ENCODE results near the gene BACH2. TPM values are rescaled to one million over a fixed set of nuclear protein-coding genes. Genes with fewer than 3 reads are reported as not detected.
"Not testable (repeated sequence)": the region's sequence is repeated elsewhere in the genome, so short reads cannot be mapped to it uniquely, and the experiment has no call there.

The BACH2 gene
- polyA plus RNA-seq, 1 donor = 4.9 TPM

- DNase-seq (ENCODE audit: low read depth) = not testable (repeated sequence)
Measured at GRCh38 chr6:90032489-90033212, 264.0 kb downstream of the BACH2 start.

- no peak for DNase-seq (ENCODE audit: low read depth)
Measured at GRCh38 chr6:90028995-90029635, 267.5 kb downstream of the BACH2 start.

- no peak for DNase-seq (ENCODE audit: low read depth)
Measured at GRCh38 chr6:90028066-90028778, 268.4 kb downstream of the BACH2 start.

- no peak for DNase-seq (ENCODE audit: low read depth)
Measured at GRCh38 chr6:90026216-90026615, 270.4 kb downstream of the BACH2 start.

- DNase-seq (ENCODE audit: low read depth) = no peak
Measured at GRCh38 chr6:90025523-90026061, 271.1 kb downstream of the BACH2 start.

GRCh38 chr6:90024633-90025032 is 272.0 kb downstream of the BACH2 start:
- DNase-seq (ENCODE audit: low read depth) = no peak

GRCh38 chr6:90021711-90022110 is 274.9 kb downstream of the BACH2 start:
- DNase-seq (ENCODE audit: low read depth) = no peak

- DNase-seq (ENCODE audit: low read depth) = no peak
Measured at GRCh38 chr6:90020746-90021145, 275.9 kb downstream of the BACH2 start.

- DNase-seq (ENCODE audit: low read depth) = no peak
Measured at GRCh38 chr6:90019216-90019615, 277.4 kb downstream of the BACH2 start.

GRCh38 chr6:90015883-90016282 is 280.8 kb downstream of the BACH2 start:
- DNase-seq (ENCODE audit: low read depth) = no peak

GRCh38 chr6:90008908-90009501 is 287.6 kb downstream of the BACH2 start:
- DNase-seq (ENCODE audit: low read depth) = no peak

GRCh38 chr6:90008189-90008907 is 288.3 kb downstream of the BACH2 start:
- no peak for DNase-seq (ENCODE audit: low read depth)

- no peak for DNase-seq (ENCODE audit: low read depth)
Measured at GRCh38 chr6:90005048-90005827, 291.4 kb downstream of the BACH2 start.

GRCh38 chr6:90004511-90004910 is 292.1 kb downstream of the BACH2 start:
- DNase-seq (ENCODE audit: low read depth) = no peak

GRCh38 chr6:90003941-90004340 is 292.7 kb downstream of the BACH2 start:
- no peak for DNase-seq (ENCODE audit: low read depth)

- no peak for DNase-seq (ENCODE audit: low read depth)
Measured at GRCh38 chr6:90003069-90003795, 293.4 kb downstream of the BACH2 start.

- DNase-seq (ENCODE audit: low read depth) = no peak
Measured at GRCh38 chr6:90000864-90001731, 295.5 kb downstream of the BACH2 start.

- DNase-seq (ENCODE audit: low read depth) = no peak
Measured at GRCh38 chr6:89999945-90000825, 296.5 kb downstream of the BACH2 start.

Measured in forelimb muscle (tissue), 1 donor.